Esophagus squamous epithelium (tissue), 4 donors: ENCODE measurements around the gene KIF26A.

Source experiments
- POLR2A ChIP-seq, 4 donors: fragments of 450-650 bp; IDR thresholded peaks; one replicate each; pipeline ENCODE4 v1.6.1; 2017; ENCODE audit warnings: antibody characterized with exemption in 4 of 4, mild to moderate bottlenecking in 4 of 4, moderate library complexity in 3 of 4
- TF ChIP-seq, protein P1 (sequence below), 6 experiments: fragments of 450-650 bp in 4 of 6; fragments of 200-600 bp in 2 of 6; sonication (generic) in 2 of 6; IDR thresholded peaks; one replicate each; pipeline ENCODE4 v1.5.1; 2016 to 2019; ENCODE audit warnings: antibody characterized with exemption in 6 of 6, mild to moderate bottlenecking in 4 of 6, moderate library complexity in 4 of 6

DNA sequence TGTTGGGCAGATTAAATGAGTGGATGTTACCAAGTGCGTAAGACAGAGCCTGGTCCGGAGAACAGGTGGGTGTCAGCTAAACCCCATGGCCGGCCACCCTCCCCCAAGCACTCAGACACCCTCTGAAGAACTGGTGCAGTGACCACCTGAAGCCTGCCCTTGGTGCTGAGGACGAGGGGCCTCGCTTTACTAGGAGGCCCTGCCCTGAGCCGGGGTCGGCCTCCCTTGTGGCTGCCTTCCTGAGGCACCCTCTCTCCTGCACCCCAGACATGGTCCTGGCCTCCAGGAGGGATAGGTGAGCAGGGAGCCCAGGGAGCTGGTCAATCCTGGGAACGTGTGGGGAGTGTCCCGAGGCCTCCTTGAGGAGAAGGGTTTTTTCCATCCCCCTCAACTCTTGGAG lies 4.9 kb upstream of the KIF26A start:
- TF ChIP-seq POLR2A (IDR thresholded peaks at IDR 0.05): no peak
- TF ChIP-seq, protein P1, sequence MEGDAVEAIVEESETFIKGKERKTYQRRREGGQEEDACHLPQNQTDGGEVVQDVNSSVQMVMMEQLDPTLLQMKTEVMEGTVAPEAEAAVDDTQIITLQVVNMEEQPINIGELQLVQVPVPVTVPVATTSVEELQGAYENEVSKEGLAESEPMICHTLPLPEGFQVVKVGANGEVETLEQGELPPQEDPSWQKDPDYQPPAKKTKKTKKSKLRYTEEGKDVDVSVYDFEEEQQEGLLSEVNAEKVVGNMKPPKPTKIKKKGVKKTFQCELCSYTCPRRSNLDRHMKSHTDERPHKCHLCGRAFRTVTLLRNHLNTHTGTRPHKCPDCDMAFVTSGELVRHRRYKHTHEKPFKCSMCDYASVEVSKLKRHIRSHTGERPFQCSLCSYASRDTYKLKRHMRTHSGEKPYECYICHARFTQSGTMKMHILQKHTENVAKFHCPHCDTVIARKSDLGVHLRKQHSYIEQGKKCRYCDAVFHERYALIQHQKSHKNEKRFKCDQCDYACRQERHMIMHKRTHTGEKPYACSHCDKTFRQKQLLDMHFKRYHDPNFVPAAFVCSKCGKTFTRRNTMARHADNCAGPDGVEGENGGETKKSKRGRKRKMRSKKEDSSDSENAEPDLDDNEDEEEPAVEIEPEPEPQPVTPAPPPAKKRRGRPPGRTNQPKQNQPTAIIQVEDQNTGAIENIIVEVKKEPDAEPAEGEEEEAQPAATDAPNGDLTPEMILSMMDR (IDR thresholded peaks at IDR 0.05): no peak
